ENCODE results near the gene SLC26A11. TPM values are rescaled to one million over a fixed set of nuclear protein-coding genes. Genes with fewer than 3 reads are reported as not detected.
"Not testable (repeated sequence)": the region's sequence is repeated elsewhere in the genome, so short reads cannot be mapped to it uniquely, and the experiment has no call there.

The SLC26A11 gene
- total RNA-seq, 1 experiment from 2014 or later: 26.5 TPM

- not testable (repeated sequence) for H4K5ac ChIP-seq (ENCODE audit: insufficient read length, low read depth, low read length); H3K4me3 Mint-ChIP-seq; H3K27me3 ChIP-seq (ENCODE audit: insufficient read depth, low read length); H3T11ph ChIP-seq (ENCODE audit: low read length); H4K20me1 ChIP-seq (ENCODE audit: control insufficient read depth, insufficient read depth, insufficient read length); H3K9ac ChIP-seq (ENCODE audit: extremely low read depth, insufficient read length, low read length); H4K91ac ChIP-seq (ENCODE audit: insufficient read length, low read depth, low read length); H2BK120ac ChIP-seq (ENCODE audit: low read depth, low read length, poor library complexity, severe bottlenecking); H2AFZ ChIP-seq (ENCODE audit: low read length); H3K18ac ChIP-seq (ENCODE audit: insufficient read length, low read depth, low read length); H3K23me2 ChIP-seq (ENCODE audit: insufficient read length, low read depth, low read length, poor library complexity, severe bottlenecking); H3K14ac ChIP-seq (ENCODE audit: insufficient read depth, low read length); H2BK15ac ChIP-seq (ENCODE audit: low read depth, low read length); H3K27ac ChIP-seq (ENCODE audit: insufficient read length, low read depth, low read length); H3K79me2 ChIP-seq (ENCODE audit: insufficient read depth, low read length); H3K4me2 ChIP-seq (ENCODE audit: insufficient read depth, insufficient read length, low read length); H2BK5ac ChIP-seq (ENCODE audit: insufficient read length, low read length); H3K27ac Mint-ChIP-seq; H3K4me1 Mint-ChIP-seq; H3K27me3 Mint-ChIP-seq (ENCODE audit: low read depth); H2AK5ac ChIP-seq (ENCODE audit: insufficient read length, low read length); H3K9me3 ChIP-seq (ENCODE audit: control insufficient read depth, low read depth, low read length); H3K23ac ChIP-seq (ENCODE audit: insufficient read length, low read depth, low read length); H2BK12ac ChIP-seq (ENCODE audit: insufficient read length, low read depth, low read length); H3K56ac ChIP-seq (ENCODE audit: insufficient read length, low read depth, low read length); H2BK20ac ChIP-seq (ENCODE audit: low read depth, low read length, poor library complexity, severe bottlenecking); H3K79me1 ChIP-seq (ENCODE audit: insufficient read depth, low read depth, low read length, poor library complexity, severe bottlenecking); H3K4me1 ChIP-seq (ENCODE audit: insufficient read depth, low read length); H3K4ac ChIP-seq (ENCODE audit: low read depth, low read length); H4K8ac ChIP-seq (replicated peaks; ENCODE audit: insufficient read length, low read depth, low read length); DNase-seq
- WGBS (ENCODE audit: extremely low coverage, insufficient read length, low lambda C conversion rate): no CpG with 5 or more reads among the region's 2 CpGs
- Mint-ChIP-seq H3K36me3 (ENCODE audit: insufficient read depth in 1 of 3, low read depth in 3 of 3) (peaks cover 64 to 88% (median 82%) of the 10 kb centered on the region in 3 experiments), H3K9me3 (peaks cover 23 to 30% of the 10 kb centered on the region in 2 experiments)
These were observed 80.5 kb downstream of the SLC26A11 start for GRCh38 chr17:80300756-80301155.

Other genes with a start within 250 kb of the SLC26A11 start
- gene TBC1D16, start 184.6 kb upstream of the SLC26A11 start, total RNA-seq (2021): 82.7 and 85.8 TPM in 2 replicates
- gene CCDC40, start 183.8 kb upstream of the SLC26A11 start, total RNA-seq (2021): 7.8 and 8.9 TPM in 2 replicates
- 28.9 and 30.3 TPM in 2 replicates for gene GAA, start 118.8 kb upstream of the SLC26A11 start, total RNA-seq (2021)
- gene EIF4A3, start 73.3 kb upstream of the SLC26A11 start, total RNA-seq (2021): 162 and 168 TPM in 2 replicates
- gene CARD14, start 50.4 kb upstream of the SLC26A11 start, total RNA-seq (2021): 0.24 and 0.35 TPM in 2 replicates
- 19.8 and 21.6 TPM in 2 replicates for gene SGSH, start 94 bp upstream of the SLC26A11 start, total RNA-seq (2021)
- 32.5 and 34.3 TPM in 2 replicates for gene RNF213, start 40.4 kb downstream of the SLC26A11 start, total RNA-seq (2021)
- gene ENDOV, start 194.7 kb downstream of the SLC26A11 start, total RNA-seq (2021): 14.8 and 17.1 TPM in 2 replicates